GM12878 (cell line): Measurements from ENCODE around the gene CA10. TPM values are rescaled to one million over a fixed set of nuclear protein-coding genes. Genes with fewer than 3 reads are reported as not detected.

Experiments used
- ATAC-seq: fragments of 200-7000 bp; cut with Tn5 transposase; 3 replicates; pipeline ENCODE4 v1.9.1; 2020; ENCODE audit warnings: mild to moderate bottlenecking, moderate library complexity
- BruUV-seq: library from RNA; stranded (reverse); fragments of 400-500 nt; replicated peaks from 2 replicates; lab custom pipeline; 2021; lab: Mats Ljungman, UMichigan
- CTCF ChIA-PET: fragments of 300-600 bp; sonication (Branson Sonifier 250); formaldehyde crosslinking; extraction: SDS; loops from one replicate; lab custom pipeline; 2021; ENCODE audit warnings: inconsistent platforms; lab: Yijun Ruan, JAX
- POLR2A ChIA-PET: fragments of 350-600 bp; formaldehyde crosslinking; extraction: SDS; loops from one replicate; lab custom pipeline; 2021; ENCODE audit warnings: inconsistent platforms; lab: Charles Lee
- RAD21 ChIA-PET: fragments of 300-600 bp; sonication (Branson Sonifier 250); formaldehyde crosslinking; loops from one replicate; lab custom pipeline; 2023; ENCODE audit warnings: antibody characterized with exemption; ENCODE audit not compliant: unreplicated experiment; lab: Charles Lee
- SMC1A ChIA-PET: fragments of 300-600 bp; sonication (Branson Sonifier 250); formaldehyde crosslinking; loops from one replicate; lab custom pipeline; 2023; ENCODE audit not compliant: unreplicated experiment, uncharacterized antibody; lab: Charles Lee
- DNase-seq: peaks from one replicate; pipeline ENCODE4 v3.0.0-alpha.2; 2011; ENCODE audit warnings: low read depth, low spot score
- FAIRE-seq: peaks from 3 replicates; lab custom pipeline; 2011; peaks lifted over from hg19 to GRCh38; lab: Jason Lieb, UNC
- H2AFZ ChIP-seq: 2 replicates; pipeline ENCODE4 v1.6.0; 2011; ENCODE audit warnings: low read depth, low read length, control low read depth; ENCODE audit not compliant: control insufficient read depth
- H3K27ac ChIP-seq: 2 replicates; pipeline ENCODE4 v1.5.1; 2011; ENCODE audit warnings: control low read depth; ENCODE audit not compliant: control insufficient read depth, insufficient read depth
- H3K27me3 ChIP-seq, 2 experiments: replicated peaks in 1 of 2; 2 replicates each; pipeline versions ENCODE4 v1.6.0 to v1.6.1; 2011; ENCODE audit warnings: low read length in 1 of 2; ENCODE audit not compliant: control insufficient read depth in 2 of 2, insufficient read depth in 2 of 2
- H3K36me3 ChIP-seq, 2 experiments: 2 replicates each; pipeline ENCODE4 v1.5.1; 2011; ENCODE audit warnings: low read length in 1 of 2; ENCODE audit not compliant: control insufficient read depth in 2 of 2, insufficient read depth in 2 of 2
- H3K4me1 ChIP-seq: 2 replicates; pipeline ENCODE4 v1.6.1; 2011; ENCODE audit warnings: mild to moderate bottlenecking, low read length, moderate library complexity, mixed read lengths; ENCODE audit not compliant: control insufficient read depth, insufficient read depth
- H3K4me2 ChIP-seq: 2 replicates; pipeline ENCODE4 v1.6.0; 2011; ENCODE audit warnings: control low read depth; ENCODE audit not compliant: control insufficient read depth, insufficient read depth
- H3K4me3 ChIP-seq: fragments of 200-600 bp; sonication (generic); 2 replicates; pipeline ENCODE4 v1.5.1; 2016
- H3K79me2 ChIP-seq: 2 replicates; pipeline ENCODE4 v1.6.0; 2011; ENCODE audit warnings: low read length; ENCODE audit not compliant: control insufficient read depth, insufficient read depth
- H3K9ac ChIP-seq: 2 replicates; pipeline ENCODE4 v1.8.0; 2011; ENCODE audit warnings: low read length, control low read depth, mixed read lengths; ENCODE audit not compliant: control insufficient read depth, insufficient read depth
- H3K9me3 ChIP-seq: replicated peaks from 3 replicates; pipeline ENCODE4 v1.5.1; 2011; ENCODE audit warnings: mild to moderate bottlenecking, low read length; ENCODE audit not compliant: control insufficient read depth, insufficient read depth
- H4K20me1 ChIP-seq: 2 replicates; pipeline ENCODE4 v1.6.0; 2011; ENCODE audit not compliant: control insufficient read depth, insufficient read depth
- SPI1 ChIP-seq: IDR thresholded peaks from 2 replicates; pipeline ENCODE4 v1.6.1; 2011; ENCODE audit warnings: low read depth, mild to moderate bottlenecking, low read length, moderate library complexity, borderline replicate concordance; ENCODE audit not compliant: insufficient read depth
- TCF12 ChIP-seq: IDR thresholded peaks from 2 replicates; pipeline ENCODE4 v1.6.1; 2011; ENCODE audit warnings: low read depth, mild to moderate bottlenecking, low read length
- YBX1 ChIP-seq: fragments of 450-650 bp; IDR thresholded peaks from 2 replicates; pipeline ENCODE4 v1.6.1; 2016; ENCODE audit warnings: antibody characterized with exemption
- ZBTB33 ChIP-seq: fragments of 450-650 bp; IDR thresholded peaks from 2 replicates; pipeline ENCODE4 v1.6.1; 2017; ENCODE audit warnings: mild to moderate bottlenecking
- WGBS: methylation state at CpG from one replicate; pipeline ENCODE4 v1.1.6; 2016; ENCODE audit warnings: low lambda C conversion rate; ENCODE audit not compliant: insufficient replicate concordance, insufficient coverage; ENCODE audit errors: missing lambda C conversion rate; 5-methylcytosine and 5-hydroxymethylcytosine counted together
- in situ Hi-C: fragments of 300-500 bp; cut with MboI; formaldehyde crosslinking; loops from 9 replicates; pipeline ENCODE4 v1.14.3; 2018; ENCODE audit warnings: mixed read lengths
- intact Hi-C: fragments of 100-400 bp; cut with micrococcal nuclease; formaldehyde crosslinking; loops from one replicate; pipeline ENCODE4 v1.14.2; 2022; ENCODE audit not compliant: unreplicated experiment
- polyA plus RNA-seq, 11 experiments: library from polyadenylated mRNA; depleted of rRNA in 4 of 11; unstranded in 6 of 11; stranded (reverse) in 5 of 11; fragments of >200 nt; fragmentation: Nextera tagmentation in 4 of 11; fragmentation: Illumina TruSeq in 1 of 11; extraction: Ambion mirVana in 4 of 11; extraction: Trizol in 1 of 11; gene quantifications; 1 replicate in 1 of 11; 2 replicates in 10 of 11; pipeline versions ENCODE4 v1.2.1 to v1.2.3, GENCODE V29; 2011 to 2016; ENCODE audit warnings: inconsistent platforms in 2 of 11, missing spikeins in 2 of 11, low read depth in 1 of 11
- total RNA-seq, 4 experiments: library from RNA; depleted of rRNA in 3 of 4; stranded (reverse); fragments of >200 nt in 3 of 4; fragmentation: Illumina TruSeq in 1 of 4; extraction: Trizol in 1 of 4; gene quantifications; 2 replicates each; pipeline versions ENCODE4 v1.2.1 to v1.2.3, GENCODE V29; 2013 to 2021
- TF ChIP-seq, protein P1 (sequence below): fragments of 450-650 bp; IDR thresholded peaks from 2 replicates; pipeline ENCODE4 v1.6.1; 2017; ENCODE audit warnings: mild to moderate bottlenecking, moderate library complexity

Gene CA10
- total and polyA plus RNA-seq, 10 of the 15 experiments (the other 5 are each of a cell fraction or from before 2014, with no cell fraction given) = not detected

- no peak overlapping the region for H3K4me2 ChIP-seq
- no peak overlapping the region for H3K9ac ChIP-seq
- no peaks in the 10 kb centered on the region for H3K79me2 ChIP-seq
- H3K4me1 ChIP-seq = no peaks in the 10 kb centered on the region
- no peaks in the 10 kb centered on the region for H4K20me1 ChIP-seq
- H3K4me3 ChIP-seq = no peak overlapping the region
- SMC1A ChIA-PET = no interaction called here
- H3K27me3 ChIP-seq = no peaks in the 10 kb centered on the region
- in situ Hi-C loops = no loop called here
- TF ChIP-seq YBX1 (no peak), TCF12 (no peak), SPI1 (no peak), ZBTB33 (no peak)
- TF ChIP-seq, protein P1, sequence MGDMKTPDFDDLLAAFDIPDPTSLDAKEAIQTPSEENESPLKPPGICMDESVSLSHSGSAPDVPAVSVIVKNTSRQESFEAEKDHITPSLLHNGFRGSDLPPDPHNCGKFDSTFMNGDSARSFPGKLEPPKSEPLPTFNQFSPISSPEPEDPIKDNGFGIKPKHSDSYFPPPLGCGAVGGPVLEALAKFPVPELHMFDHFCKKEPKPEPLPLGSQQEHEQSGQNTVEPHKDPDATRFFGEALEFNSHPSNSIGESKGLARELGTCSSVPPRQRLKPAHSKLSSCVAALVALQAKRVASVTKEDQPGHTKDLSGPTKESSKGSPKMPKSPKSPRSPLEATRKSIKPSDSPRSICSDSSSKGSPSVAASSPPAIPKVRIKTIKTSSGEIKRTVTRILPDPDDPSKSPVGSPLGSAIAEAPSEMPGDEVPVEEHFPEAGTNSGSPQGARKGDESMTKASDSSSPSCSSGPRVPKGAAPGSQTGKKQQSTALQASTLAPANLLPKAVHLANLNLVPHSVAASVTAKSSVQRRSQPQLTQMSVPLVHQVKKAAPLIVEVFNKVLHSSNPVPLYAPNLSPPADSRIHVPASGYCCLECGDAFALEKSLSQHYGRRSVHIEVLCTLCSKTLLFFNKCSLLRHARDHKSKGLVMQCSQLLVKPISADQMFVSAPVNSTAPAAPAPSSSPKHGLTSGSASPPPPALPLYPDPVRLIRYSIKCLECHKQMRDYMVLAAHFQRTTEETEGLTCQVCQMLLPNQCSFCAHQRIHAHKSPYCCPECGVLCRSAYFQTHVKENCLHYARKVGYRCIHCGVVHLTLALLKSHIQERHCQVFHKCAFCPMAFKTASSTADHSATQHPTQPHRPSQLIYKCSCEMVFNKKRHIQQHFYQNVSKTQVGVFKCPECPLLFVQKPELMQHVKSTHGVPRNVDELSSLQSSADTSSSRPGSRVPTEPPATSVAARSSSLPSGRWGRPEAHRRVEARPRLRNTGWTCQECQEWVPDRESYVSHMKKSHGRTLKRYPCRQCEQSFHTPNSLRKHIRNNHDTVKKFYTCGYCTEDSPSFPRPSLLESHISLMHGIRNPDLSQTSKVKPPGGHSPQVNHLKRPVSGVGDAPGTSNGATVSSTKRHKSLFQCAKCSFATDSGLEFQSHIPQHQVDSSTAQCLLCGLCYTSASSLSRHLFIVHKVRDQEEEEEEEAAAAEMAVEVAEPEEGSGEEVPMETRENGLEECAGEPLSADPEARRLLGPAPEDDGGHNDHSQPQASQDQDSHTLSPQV = no peak
- no peaks in the 10 kb centered on the region for H3K36me3 ChIP-seq
- H3K27ac ChIP-seq = no peak overlapping the region
- FAIRE-seq = no peak
- RAD21 ChIA-PET = no interaction called here
- WGBS = 0% methylated on average over 1 of the region's 1 CpG
- POLR2A ChIA-PET = no interaction called here
- CTCF ChIA-PET = no interaction called here
- no TSS peak for BruUV-seq
- no peaks in the 10 kb centered on the region for H3K9me3 ChIP-seq
- intact Hi-C loops = no loop called here
- H2AFZ ChIP-seq = no peak overlapping the region
- DNase-seq = no peak
- ATAC-seq = no peak
Measured at GRCh38 chr17:52148969-52149351, 9.6 kb downstream of the CA10 start.
